HepG2 (cell line): ENCODE results near the gene EI24. TPM values are rescaled to one million over a fixed set of nuclear protein-coding genes. Genes with fewer than 3 reads are reported as not detected.

ENCODE experiments used
- ATAC-seq: fragments of 200-7000 bp; cut with Tn5 transposase; 3 replicates; pipeline ENCODE4 v1.9.1; 2020; ENCODE audit warnings: mild to moderate bottlenecking, moderate library complexity
- BruUV-seq: library from RNA; stranded (reverse); fragments of 400-500 nt; replicated peaks from 2 replicates; lab custom pipeline; 2021; lab: Mats Ljungman, UMichigan
- CTCF ChIA-PET: fragments of 300-600 bp; formaldehyde crosslinking; extraction: SDS; loops from one replicate; lab custom pipeline; 2021; ENCODE audit warnings: low total read pairs, inconsistent platforms, low intra/inter-chr PET ratio; lab: Yijun Ruan, JAX
- POLR2A ChIA-PET: fragments of 350-600 bp; sonication (Branson Sonifier 250); formaldehyde crosslinking; loops from one replicate; lab custom pipeline; 2020; ENCODE audit warnings: antibody characterized with exemption, inconsistent platforms; lab: Yijun Ruan, JAX
- DNase-seq: peaks from one replicate; pipeline ENCODE4 v3.0.0-alpha.2; 2015; ENCODE audit warnings: low spot score
- FAIRE-seq: peaks from 3 replicates; lab custom pipeline; 2011; peaks lifted over from hg19 to GRCh38; lab: Jason Lieb, UNC
- H2AFZ ChIP-seq: one replicate; pipeline ENCODE4 v1.6.1; 2011; ENCODE audit warnings: low read length, inconsistent platforms
- H3K27ac ChIP-seq: fragments of 300-600 bp; 3 replicates; pipeline ENCODE4 v1.8.0; 2011; ENCODE audit warnings: mixed run types, mild to moderate bottlenecking, mixed read lengths, low read length, inconsistent platforms; ENCODE audit not compliant: insufficient read depth; ENCODE audit errors: extremely low read length
- H3K27me3 ChIP-seq, 2 experiments: fragments of 200-600 bp in 1 of 2; 2 replicates in 1 of 2; 3 replicates in 1 of 2; pipeline versions ENCODE4 v1.6.0 to v1.8.0; 2011; ENCODE audit warnings: low read length in 2 of 2, mild to moderate bottlenecking in 2 of 2, moderate library complexity in 2 of 2, inconsistent platforms in 1 of 2; ENCODE audit not compliant: insufficient read depth in 2 of 2, control insufficient read depth in 1 of 2
- H3K36me3 ChIP-seq, 2 experiments: fragments of 200-600 bp in 1 of 2; replicated peaks in 1 of 2; 2 replicates in 1 of 2; 3 replicates in 1 of 2; pipeline versions ENCODE4 v1.5.1 to v1.8.0; 2011; ENCODE audit warnings: low read length in 2 of 2, inconsistent platforms in 1 of 2; ENCODE audit not compliant: insufficient read depth in 2 of 2, control insufficient read depth in 1 of 2
- H3K4me1 ChIP-seq: 2 replicates; pipeline ENCODE4 v1.5.1; 2012; ENCODE audit warnings: low read length, inconsistent platforms; ENCODE audit not compliant: insufficient read depth
- H3K4me2 ChIP-seq: 2 replicates; pipeline ENCODE4 v1.6.0; 2011; ENCODE audit warnings: low read depth, low read length, inconsistent platforms
- H3K4me3 ChIP-seq, 3 experiments: fragments of 200-600 bp in 1 of 3; sonication (generic), shearing (Covaris generic) in 1 of 3; replicated peaks in 1 of 3; 2 replicates each; pipeline ENCODE4 v1.5.1; 2011 to 2016; ENCODE audit warnings: low read length in 3 of 3, inconsistent platforms in 2 of 3, low read depth in 2 of 3, mild to moderate bottlenecking in 2 of 3, control low read depth in 1 of 3, mixed read lengths in 1 of 3; ENCODE audit not compliant: insufficient read depth in 1 of 3
- H3K79me2 ChIP-seq: one replicate; pipeline ENCODE4 v1.6.1; 2011; ENCODE audit warnings: low read length, inconsistent platforms; ENCODE audit not compliant: insufficient read depth
- H3K9ac ChIP-seq: 2 replicates; pipeline ENCODE4 v1.6.0; 2011; ENCODE audit warnings: mild to moderate bottlenecking, low read depth, low read length, inconsistent platforms; ENCODE audit not compliant: insufficient read depth
- H3K9me3 ChIP-seq: 2 replicates; pipeline ENCODE4 v1.5.1; 2012; ENCODE audit warnings: mild to moderate bottlenecking, low read length
- H4K20me1 ChIP-seq: 2 replicates; pipeline ENCODE4 v1.6.0; 2011; ENCODE audit warnings: inconsistent platforms, mild to moderate bottlenecking, low read length, moderate library complexity; ENCODE audit not compliant: insufficient read depth
- CEBPB ChIP-seq: IDR thresholded peaks from 2 replicates; pipeline ENCODE4 v1.6.1; 2011; ENCODE audit warnings: low read depth, low read length, improper control_type of control experiment, borderline replicate concordance
- CENPX ChIP-seq: sonication (generic); formaldehyde crosslinking; IDR thresholded peaks from 2 replicates; pipeline ENCODE4 v1.9.0; 2021; ENCODE audit warnings: mild to moderate bottlenecking, missing genetic modification reagents, moderate library complexity
- CTCF ChIP-seq: sonication (generic); formaldehyde crosslinking; IDR thresholded peaks from 2 replicates; pipeline ENCODE4 v1.5.0; 2020; ENCODE audit warnings: mild to moderate bottlenecking, missing genetic modification reagents, moderate library complexity
- HNRNPL ChIP-seq: fragments of 200-400 bp; formaldehyde crosslinking; IDR thresholded peaks from 2 replicates; pipeline ENCODE4 v1.6.1; 2017; ENCODE audit warnings: mild to moderate bottlenecking, low read depth, low read length
- JUN ChIP-seq: sonication (generic); formaldehyde crosslinking; IDR thresholded peaks from 2 replicates; pipeline ENCODE4 v1.4.0; 2020; ENCODE audit warnings: mild to moderate bottlenecking, missing genetic modification reagents
- MYC ChIP-seq: sonication (generic); formaldehyde crosslinking; IDR thresholded peaks from 2 replicates; pipeline ENCODE4 v1.9.0; 2021; ENCODE audit warnings: missing genetic modification reagents, borderline replicate concordance
- PHF8 ChIP-seq: sonication (generic); formaldehyde crosslinking; IDR thresholded peaks from 2 replicates; pipeline ENCODE4 v1.5.0; 2020; ENCODE audit warnings: missing genetic modification reagents
- ZFP91 ChIP-seq: sonication (generic); formaldehyde crosslinking; IDR thresholded peaks from 2 replicates; pipeline ENCODE4 v1.9.0; 2022; ENCODE audit warnings: missing genetic modification reagents, mild to moderate bottlenecking, borderline replicate concordance
- ZNF260 ChIP-seq: sonication (generic); formaldehyde crosslinking; IDR thresholded peaks from 2 replicates; pipeline ENCODE4 v1.4.0; 2020; ENCODE audit warnings: missing genetic modification reagents, low read depth, mild to moderate bottlenecking, borderline replicate concordance
- ZNF672 ChIP-seq: sonication (generic); formaldehyde crosslinking; IDR thresholded peaks from 2 replicates; pipeline ENCODE4 v1.8.1; 2022; ENCODE audit warnings: missing genetic modification reagents
- WGBS: methylation state at CpG from one replicate; pipeline ENCODE4 v1.1.6; 2017; ENCODE audit warnings: low lambda C conversion rate; 5-methylcytosine and 5-hydroxymethylcytosine counted together
- in situ Hi-C: cut with HindIII; loops from 2 replicates; pipeline ENCODE4 v1.10.0; 2017; ENCODE audit warnings: low pct_unique_long_range_greater_than_20kb; ENCODE audit not compliant: extremely low pct_ligation_motif_present
- intact Hi-C: fragments of 100-400 bp; cut with micrococcal nuclease; formaldehyde crosslinking; loops from one replicate; pipeline ENCODE4 v1.10.0; 2022; ENCODE audit not compliant: unreplicated experiment
- polyA plus RNA-seq, 8 experiments: library from polyadenylated mRNA; depleted of rRNA in 3 of 8; stranded (reverse) in 7 of 8; unstranded in 1 of 8; fragments of >200 nt; fragmentation: Illumina TruSeq in 4 of 8; extraction: Trizol in 4 of 8; gene quantifications; 2 replicates each; pipeline versions ENCODE4 v1.2.1 to v1.2.3, GENCODE V29; 2011 to 2016; ENCODE audit warnings: low read depth in 4 of 8, missing spikeins in 1 of 8, mixed read lengths in 1 of 8; ENCODE audit not compliant: insufficient read depth in 1 of 8
- total RNA-seq, 5 experiments: library from RNA; depleted of rRNA; stranded (reverse); fragments of >200 nt; fragmentation: Illumina TruSeq; extraction: Trizol; gene quantifications; 2 replicates each; pipeline ENCODE4 v1.2.3, GENCODE V29; 2016; ENCODE audit warnings: low read depth in 1 of 5

The EI24 gene
- total and polyA plus RNA-seq, 2 of the 13 experiments (the other 11 are each of a cell fraction or from before 2014, with no cell fraction given), result 84.7 to 126 TPM

GRCh38 chr11:125618383-125618782, 49.1 kb downstream of the EI24 start:
- no peak for TF ChIP-seq ZNF672 (CRISPR knock-in tag)
- no peak for TF ChIP-seq CTCF
- no peak for TF ChIP-seq PHF8
- TF ChIP-seq CENPX (CRISPR knock-in tag), result no peak
- Histone ChIP-seq H3K9me3 (no peaks in the 10 kb centered on the region), H3K4me2 (no peak overlapping the region), H3K9ac (no peak overlapping the region), H3K27ac (no peak overlapping the region), H4K20me1 (no peaks in the 10 kb centered on the region), H3K27me3 (no peaks in the 10 kb centered on the region), H3K79me2 (no peaks in the 10 kb centered on the region), H3K36me3 (peaks cover 22 to 72% of the 10 kb centered on the region in 2 experiments), H3K4me1 (no peaks in the 10 kb centered on the region), H2AFZ (no peak overlapping the region), H3K4me3 (no peak overlapping the region)
- intact Hi-C loops (no loop called here), in situ Hi-C loops (no loop called here)
- no peak for DNase-seq
- ChIA-PET POLR2A (no interaction called here), CTCF (no interaction called here)
- FAIRE-seq, result no peak
- no peak for ATAC-seq
- 97% methylated on average over 4 of the region's 4 CpGs for WGBS
- BruUV-seq, result no TSS peak

GRCh38 chr11:125621995-125622394, 52.7 kb downstream of the EI24 start:
- no peak overlapping the region for H3K4me3 ChIP-seq
- in situ Hi-C loops, result no loop called here
- H3K4me2 ChIP-seq, result no peak overlapping the region
- H3K9ac ChIP-seq, result no peak overlapping the region
- intact Hi-C loops, result no loop called here
- H2AFZ ChIP-seq, result no peak overlapping the region
- DNase-seq (no peak), ATAC-seq (no peak), FAIRE-seq (no peak)
- no peaks in the 10 kb centered on the region for H4K20me1 ChIP-seq
- ChIA-PET CTCF (no interaction called here), POLR2A (interaction anchor here (1.7 kb wide), 1 partner anchor 28 kb away, joined by 3 read pairs; no protein-coding TSS in a partner anchor)
- H3K27me3 ChIP-seq, result no peaks in the 10 kb centered on the region; a peak in 1 of 5 replicates
- H3K36me3 ChIP-seq, result peaks cover 14 to 45% of the 10 kb centered on the region in 2 experiments
- no peak overlapping the region for H3K27ac ChIP-seq
- H3K4me1 ChIP-seq, result peaks cover 9% of the 10 kb centered on the region
- TF ChIP-seq MYC (CRISPR knock-in tag), result no peak
- TF ChIP-seq ZNF260, result no peak
- TF ChIP-seq ZFP91, result no peak
- TF ChIP-seq JUN (CRISPR knock-in tag), result no peak
- peak; percentile 41; the same call in 1 of the 2 replicates for TF ChIP-seq CEBPB
- no peak for TF ChIP-seq HNRNPL
- H3K79me2 ChIP-seq, result peaks cover 7% of the 10 kb centered on the region
- WGBS, result 97% methylated on average over 2 of the region's 2 CpGs
- BruUV-seq, result no TSS peak
- no peaks in the 10 kb centered on the region for H3K9me3 ChIP-seq
